ENCODE results near the gene SMIM12. TPM values are rescaled to one million over a fixed set of nuclear protein-coding genes. Genes with fewer than 3 reads are reported as not detected.
A peak's percentile ranks its signal among the peaks of the same experiment; 100 is the strongest.

Gene SMIM12, protein sequence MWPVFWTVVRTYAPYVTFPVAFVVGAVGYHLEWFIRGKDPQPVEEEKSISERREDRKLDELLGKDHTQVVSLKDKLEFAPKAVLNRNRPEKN
- total RNA-seq (2012; rRNA removed) = 33.0 and 41.9 TPM in 2 replicates

DNA sequence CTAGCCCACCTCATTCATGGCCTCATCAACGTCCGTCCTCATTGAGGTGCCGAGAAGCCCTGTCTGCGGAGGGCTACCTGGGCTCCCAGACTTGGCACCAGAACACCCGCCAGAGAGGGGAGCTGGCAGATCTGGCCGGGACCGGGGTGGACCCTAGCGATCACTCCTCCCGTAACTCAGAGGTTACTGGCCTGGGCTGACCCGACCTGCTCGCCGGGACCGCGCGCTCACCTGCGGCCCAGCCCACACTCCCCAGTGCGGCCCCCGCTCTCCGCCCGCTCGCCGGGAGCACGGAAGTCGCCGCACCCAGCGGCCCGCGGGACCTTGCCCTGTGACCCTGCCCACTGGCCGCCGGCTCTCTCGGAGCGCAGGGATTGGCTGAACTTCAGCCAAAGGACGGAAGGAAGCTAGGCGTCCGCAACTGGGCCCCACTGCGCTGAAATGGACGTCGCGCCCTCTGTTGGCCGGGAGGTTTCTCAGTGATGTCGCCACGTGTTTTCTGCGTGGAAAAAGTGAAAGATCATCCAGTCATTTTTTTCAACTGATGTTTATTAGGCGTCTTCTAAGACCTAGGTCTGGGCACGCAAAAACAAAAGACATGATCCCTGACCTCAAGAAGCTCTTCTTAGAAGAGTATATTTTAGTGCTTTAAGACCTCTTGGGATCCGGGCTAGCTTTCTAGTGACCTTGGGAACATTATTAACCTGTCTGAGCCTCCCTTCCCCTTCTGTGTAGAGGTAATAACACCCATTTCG is at the start of gene SMIM12:
SMIM12 (minus strand) TSS at position 304 of the 755 bp plus-strand sequence. CDS start 3,772 bp downstream, outside the sequence.
- Histone ChIP-seq H3K4me2 (ENCODE audit: low read length) (peak within 1 kb of the TSS; percentile 90), H3K4me3 (ENCODE audit: low read length) (peak within 1 kb of the TSS; percentile 92), H3K27me3 (ENCODE audit: control insufficient read depth, insufficient read depth, low read length) (peaks cover 10% of the 10 kb centered on the region), H3K36me3 (ENCODE audit: insufficient read depth, low read length) (peaks cover 12% of the 10 kb centered on the region), H3K9me3 (replicated peaks; ENCODE audit: low read length) (no peaks in the 10 kb centered on the region), H3K4me1 (ENCODE audit: control insufficient read depth, insufficient read depth, low read length) (peaks cover 8% of the 10 kb centered on the region), H3K9ac (ENCODE audit: low read depth, low read length) (peak within 1 kb of the TSS; percentile 97)

DNA sequence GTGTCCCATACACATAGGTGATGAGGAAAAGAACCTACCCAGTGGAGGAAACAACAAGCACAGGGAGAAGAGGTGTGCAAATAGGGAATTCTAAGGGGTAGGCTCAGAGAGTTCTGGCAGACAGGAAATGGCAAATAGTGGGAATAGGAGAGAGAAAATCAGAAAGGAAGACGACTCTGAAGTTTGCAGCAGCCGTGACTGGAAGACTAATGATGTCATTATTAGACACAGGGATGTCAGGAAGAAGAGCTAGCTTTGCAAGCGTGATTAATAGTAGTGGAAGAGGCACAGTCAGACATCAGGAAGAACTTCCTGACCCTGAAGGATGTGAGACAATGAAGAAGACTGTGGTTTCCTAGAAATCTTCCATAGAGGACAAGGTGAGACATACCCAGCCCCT is 48.8 kb upstream of the SMIM12 start:
- H3K27me3 ChIP-seq (ENCODE audit: control insufficient read depth, insufficient read depth, low read length) = peaks cover 8% of the 10 kb centered on the region
- no peaks in the 10 kb centered on the region for H3K9me3 ChIP-seq (replicated peaks; ENCODE audit: low read length)
- no peak overlapping the region for H3K4me2 ChIP-seq (ENCODE audit: low read length)
- no peak overlapping the region for H3K4me3 ChIP-seq (ENCODE audit: low read length)
- H3K9ac ChIP-seq (ENCODE audit: low read depth, low read length) = no peak overlapping the region
- H3K4me1 ChIP-seq (ENCODE audit: control insufficient read depth, insufficient read depth, low read length) = no peaks in the 10 kb centered on the region
- H3K36me3 ChIP-seq (ENCODE audit: insufficient read depth, low read length) = no peaks in the 10 kb centered on the region

DNA sequence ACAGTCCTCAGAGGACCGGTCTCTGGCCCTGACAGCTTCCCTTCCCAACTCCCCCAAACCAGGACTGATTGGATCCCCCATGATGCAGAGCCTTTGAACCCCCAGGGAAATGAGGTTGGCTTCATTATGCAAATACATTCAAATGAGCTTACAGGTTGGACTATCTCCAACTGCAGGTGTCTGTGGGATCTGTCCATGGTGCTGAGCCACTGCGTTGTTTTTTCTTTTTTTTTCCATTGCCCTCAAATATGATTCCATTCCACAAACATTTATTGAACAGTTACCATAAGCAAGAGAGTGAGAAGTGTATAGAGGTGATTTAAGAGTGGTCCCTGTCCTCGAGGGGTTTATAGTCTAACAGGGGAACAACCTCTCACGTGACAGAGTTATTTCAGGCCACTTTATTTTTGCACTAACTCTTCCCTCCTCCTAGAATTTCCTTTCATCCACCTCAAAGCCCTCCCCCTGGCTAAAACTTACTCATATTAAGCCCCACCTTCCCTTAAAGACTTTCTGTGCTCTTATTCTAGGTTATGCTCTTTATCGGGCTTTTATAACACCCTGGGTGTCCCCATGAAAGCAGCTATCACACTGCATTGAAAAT is 48.0 kb upstream of the SMIM12 start:
- Histone ChIP-seq H3K27me3 (ENCODE audit: control insufficient read depth, insufficient read depth, low read length) (peaks cover 12% of the 10 kb centered on the region), H3K9me3 (replicated peaks; ENCODE audit: low read length) (no peaks in the 10 kb centered on the region), H3K4me1 (ENCODE audit: control insufficient read depth, insufficient read depth, low read length) (no peaks in the 10 kb centered on the region), H3K4me3 (ENCODE audit: low read length) (no peak overlapping the region), H3K36me3 (ENCODE audit: insufficient read depth, low read length) (no peaks in the 10 kb centered on the region), H3K4me2 (ENCODE audit: low read length) (no peak overlapping the region), H3K9ac (ENCODE audit: low read depth, low read length) (no peak overlapping the region)

DNA sequence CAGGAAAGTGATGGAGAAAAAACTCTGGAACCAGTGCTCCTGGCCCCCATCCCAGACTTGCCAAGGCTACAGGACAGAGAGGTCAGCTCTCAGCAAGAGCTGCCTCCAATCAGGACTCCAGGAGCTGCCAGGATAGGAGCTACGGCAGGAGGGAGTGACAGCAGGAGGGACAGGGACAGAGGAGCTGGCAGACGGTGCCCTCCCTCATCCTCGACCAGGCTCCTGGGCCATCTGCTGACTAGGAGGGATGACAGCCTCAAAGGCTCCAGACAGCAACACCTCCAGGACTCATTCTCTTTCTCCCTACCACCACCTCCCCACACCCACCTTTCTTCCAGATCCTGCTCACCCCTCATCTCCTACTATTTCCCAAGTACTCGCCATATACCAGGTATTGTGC is 47.2 kb upstream of the SMIM12 start:
- Histone ChIP-seq H3K4me3 (ENCODE audit: low read length) (no peak overlapping the region), H3K9me3 (replicated peaks; ENCODE audit: low read length) (no peaks in the 10 kb centered on the region), H3K36me3 (ENCODE audit: insufficient read depth, low read length) (no peaks in the 10 kb centered on the region), H3K4me2 (ENCODE audit: low read length) (no peak overlapping the region), H3K27me3 (ENCODE audit: control insufficient read depth, insufficient read depth, low read length) (peaks cover 16% of the 10 kb centered on the region), H3K9ac (ENCODE audit: low read depth, low read length) (no peak overlapping the region), H3K4me1 (ENCODE audit: control insufficient read depth, insufficient read depth, low read length) (no peaks in the 10 kb centered on the region)

DNA sequence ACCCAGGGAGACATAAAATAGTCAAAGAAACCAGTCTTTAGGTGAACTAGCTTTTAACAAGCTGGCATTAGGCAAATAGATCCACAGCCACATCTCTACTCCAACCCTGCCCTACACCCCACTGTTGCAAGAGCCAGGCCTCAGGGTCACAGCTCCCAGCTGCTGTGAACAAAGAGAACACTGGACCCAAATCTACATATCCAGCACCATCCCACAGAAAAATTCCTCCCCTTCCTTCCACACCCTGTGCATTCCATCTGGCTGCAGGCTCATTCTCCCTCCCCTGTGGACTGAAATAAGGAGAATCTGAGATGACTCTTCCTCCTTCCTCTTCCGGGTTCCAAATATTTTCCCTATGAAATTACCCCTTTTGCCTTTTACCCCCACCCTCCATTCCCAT is 46.7 kb upstream of the SMIM12 start:
- Histone ChIP-seq H3K4me3 (ENCODE audit: low read length) (no peak overlapping the region), H3K36me3 (ENCODE audit: insufficient read depth, low read length) (no peaks in the 10 kb centered on the region), H3K4me1 (ENCODE audit: control insufficient read depth, insufficient read depth, low read length) (no peaks in the 10 kb centered on the region), H3K4me2 (ENCODE audit: low read length) (no peak overlapping the region), H3K27me3 (ENCODE audit: control insufficient read depth, insufficient read depth, low read length) (peaks cover 17% of the 10 kb centered on the region), H3K9me3 (replicated peaks; ENCODE audit: low read length) (no peaks in the 10 kb centered on the region), H3K9ac (ENCODE audit: low read depth, low read length) (no peak overlapping the region)

DNA sequence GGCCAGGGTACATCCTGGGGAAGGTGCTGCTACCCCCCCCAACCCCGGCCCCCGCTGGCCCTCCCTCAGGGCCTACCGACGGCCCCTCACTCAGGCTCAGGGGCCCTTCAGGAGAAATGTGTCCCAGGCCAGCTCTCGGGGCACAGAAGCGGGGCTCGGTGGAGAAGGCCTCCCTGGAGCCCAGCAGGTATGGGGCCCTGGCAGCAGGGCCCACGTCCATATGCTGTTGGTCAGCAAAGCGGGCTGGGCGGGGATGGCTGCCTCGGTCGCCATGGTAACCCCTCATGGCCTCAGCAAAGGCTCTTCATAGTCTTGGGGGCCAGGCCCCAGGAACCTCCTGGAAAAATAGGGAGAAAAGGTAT is 45.5 kb upstream of the SMIM12 start:
- H3K9me3 ChIP-seq (replicated peaks; ENCODE audit: low read length) = no peaks in the 10 kb centered on the region
- no peak overlapping the region for H3K4me2 ChIP-seq (ENCODE audit: low read length)
- H3K4me1 ChIP-seq (ENCODE audit: control insufficient read depth, insufficient read depth, low read length) = no peaks in the 10 kb centered on the region
- H3K36me3 ChIP-seq (ENCODE audit: insufficient read depth, low read length) = no peaks in the 10 kb centered on the region
- no peak overlapping the region for H3K9ac ChIP-seq (ENCODE audit: low read depth, low read length)
- H3K27me3 ChIP-seq (ENCODE audit: control insufficient read depth, insufficient read depth, low read length) = peaks cover 16% of the 10 kb centered on the region
- H3K4me3 ChIP-seq (ENCODE audit: low read length) = no peak overlapping the region

DNA sequence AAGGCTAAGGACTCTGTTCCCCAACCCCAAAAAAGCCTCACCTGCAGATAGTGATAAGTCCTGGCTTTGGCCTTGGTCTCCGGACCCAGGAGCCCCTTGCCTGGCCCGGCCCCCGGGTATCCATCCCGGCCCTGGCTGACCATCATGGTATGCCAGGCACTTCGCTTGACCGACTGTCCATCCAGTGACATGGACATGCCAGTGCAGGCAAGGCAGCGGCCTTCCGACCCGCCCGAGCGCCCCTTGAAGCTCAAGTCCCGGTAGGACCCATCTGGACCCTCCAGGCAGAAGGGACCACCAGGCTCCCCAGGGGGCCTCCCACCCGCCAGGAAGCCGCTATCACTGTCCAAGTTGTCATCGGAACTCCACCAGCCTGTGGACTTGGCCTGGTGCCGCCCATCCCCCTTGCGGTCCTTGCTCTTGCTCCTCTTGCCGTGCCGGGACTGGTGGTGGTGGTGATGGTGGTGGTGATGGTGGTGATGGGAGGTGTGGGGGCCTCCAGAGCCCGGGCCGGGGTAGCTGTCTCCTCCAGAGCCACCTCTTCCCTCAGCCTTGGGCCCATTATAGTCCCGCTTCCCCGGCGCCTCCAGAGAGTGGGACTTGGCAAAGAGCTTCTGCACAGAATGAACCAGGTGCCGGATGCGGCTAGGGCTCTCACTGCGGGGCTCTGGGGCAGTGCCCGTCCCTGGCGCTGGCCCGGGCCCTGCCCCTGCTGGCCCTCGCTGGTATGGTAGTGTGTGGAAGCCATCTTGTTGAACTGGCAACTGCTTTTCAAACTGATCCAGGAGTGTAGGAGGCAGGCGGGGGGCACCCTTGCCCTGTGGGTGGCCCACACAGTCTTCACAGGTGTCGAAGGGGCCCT is 44.9 kb upstream of the SMIM12 start:
- no peak overlapping the region for H3K4me2 ChIP-seq (ENCODE audit: low read length)
- no peaks in the 10 kb centered on the region for H3K36me3 ChIP-seq (ENCODE audit: insufficient read depth, low read length)
- H3K9ac ChIP-seq (ENCODE audit: low read depth, low read length) = no peak overlapping the region
- peaks cover 16% of the 10 kb centered on the region for H3K27me3 ChIP-seq (ENCODE audit: control insufficient read depth, insufficient read depth, low read length)
- no peak overlapping the region for H3K4me3 ChIP-seq (ENCODE audit: low read length)
- H3K4me1 ChIP-seq (ENCODE audit: control insufficient read depth, insufficient read depth, low read length) = no peaks in the 10 kb centered on the region
- no peaks in the 10 kb centered on the region for H3K9me3 ChIP-seq (replicated peaks; ENCODE audit: low read length)

DNA sequence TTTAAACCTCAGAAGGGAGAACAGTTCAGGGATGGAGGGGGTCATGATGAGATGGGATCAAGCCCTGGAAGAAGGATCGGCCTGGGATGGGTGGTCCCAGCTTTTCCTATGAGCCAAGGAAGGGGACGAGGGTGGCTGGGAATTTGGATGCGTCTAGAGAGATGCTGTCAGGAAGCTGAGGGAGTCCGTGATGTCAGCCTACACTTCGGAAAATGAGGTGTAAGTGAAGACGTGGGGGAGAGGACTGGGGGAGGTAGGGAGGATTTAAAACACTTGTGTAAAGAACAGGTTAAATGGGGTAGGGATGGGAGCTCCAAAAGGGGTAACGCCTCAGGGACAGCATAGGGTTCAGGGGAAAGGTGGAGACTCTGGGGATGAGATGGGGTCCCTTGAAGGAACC is 42.4 kb upstream of the SMIM12 start:
- no peak overlapping the region for H3K9ac ChIP-seq (ENCODE audit: low read depth, low read length)
- peaks cover 16% of the 10 kb centered on the region for H3K27me3 ChIP-seq (ENCODE audit: control insufficient read depth, insufficient read depth, low read length)
- H3K4me3 ChIP-seq (ENCODE audit: low read length) = no peak overlapping the region
- no peaks in the 10 kb centered on the region for H3K9me3 ChIP-seq (replicated peaks; ENCODE audit: low read length)
- H3K4me2 ChIP-seq (ENCODE audit: low read length) = no peak overlapping the region
- no peaks in the 10 kb centered on the region for H3K4me1 ChIP-seq (ENCODE audit: control insufficient read depth, insufficient read depth, low read length)
- no peaks in the 10 kb centered on the region for H3K36me3 ChIP-seq (ENCODE audit: insufficient read depth, low read length)

DNA sequence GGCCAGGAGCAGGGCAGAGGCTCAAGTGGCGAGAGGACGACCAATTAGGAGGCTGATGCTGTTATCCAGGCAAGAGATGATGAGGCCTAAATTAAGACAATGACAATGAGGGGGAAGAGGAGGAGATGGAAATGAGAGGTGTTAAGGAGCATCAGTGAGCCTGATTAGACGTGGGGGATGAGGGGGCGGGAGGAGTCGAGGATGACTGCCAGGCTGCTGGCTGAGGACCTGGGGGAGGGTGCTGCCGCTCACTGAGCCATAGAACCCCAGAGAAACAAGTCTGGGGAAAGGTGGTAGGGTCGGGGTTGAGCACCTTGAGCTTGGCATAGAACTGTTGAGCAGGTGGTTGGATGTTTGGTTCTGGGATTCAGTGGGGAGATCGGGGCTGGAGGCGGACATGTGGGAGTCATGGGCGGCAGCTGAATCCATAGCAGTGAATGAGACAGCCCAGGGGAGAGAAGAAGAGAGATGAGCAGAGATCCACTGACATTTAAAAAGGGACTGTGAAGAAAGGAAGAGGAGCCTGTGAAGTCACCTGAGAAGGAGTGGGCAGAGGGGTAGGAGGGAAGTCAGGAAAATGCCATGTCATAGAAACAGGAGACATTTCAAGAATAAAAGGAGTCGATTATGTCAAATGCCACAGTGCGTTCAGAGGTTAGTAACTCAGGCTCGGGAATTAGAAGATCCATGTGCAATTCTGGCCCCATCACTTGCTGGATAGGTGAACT is 41.4 kb upstream of the SMIM12 start:
- no peaks in the 10 kb centered on the region for H3K36me3 ChIP-seq (ENCODE audit: insufficient read depth, low read length)
- H3K9me3 ChIP-seq (replicated peaks; ENCODE audit: low read length) = no peaks in the 10 kb centered on the region
- no peak overlapping the region for H3K9ac ChIP-seq (ENCODE audit: low read depth, low read length)
- H3K4me1 ChIP-seq (ENCODE audit: control insufficient read depth, insufficient read depth, low read length) = no peaks in the 10 kb centered on the region
- H3K4me3 ChIP-seq (ENCODE audit: low read length) = no peak overlapping the region
- peaks cover 16% of the 10 kb centered on the region for H3K27me3 ChIP-seq (ENCODE audit: control insufficient read depth, insufficient read depth, low read length)
- no peak overlapping the region for H3K4me2 ChIP-seq (ENCODE audit: low read length)

DNA sequence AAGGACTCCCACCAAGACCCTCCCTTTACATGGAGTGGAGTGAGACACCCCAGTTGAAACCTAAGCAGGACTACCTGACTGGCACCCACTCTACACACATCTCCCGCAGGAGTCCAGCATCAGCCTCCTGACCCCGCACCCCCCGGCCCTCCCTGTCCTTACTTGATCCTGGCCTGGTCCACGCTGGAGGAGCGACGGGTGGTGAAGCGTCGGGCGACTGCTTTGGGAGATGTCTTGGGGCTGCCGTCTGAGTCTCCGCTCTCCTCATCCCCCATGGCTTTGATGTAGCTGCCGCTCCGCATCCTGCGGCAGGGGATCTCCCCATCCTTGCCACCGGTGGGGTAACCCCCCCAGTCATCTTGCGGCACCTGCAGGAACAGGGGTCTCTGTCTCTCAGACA is 40.4 kb upstream of the SMIM12 start:
- H3K9me3 ChIP-seq (replicated peaks; ENCODE audit: low read length) = no peaks in the 10 kb centered on the region
- no peaks in the 10 kb centered on the region for H3K4me1 ChIP-seq (ENCODE audit: control insufficient read depth, insufficient read depth, low read length)
- no peaks in the 10 kb centered on the region for H3K36me3 ChIP-seq (ENCODE audit: insufficient read depth, low read length)
- peaks cover 16% of the 10 kb centered on the region for H3K27me3 ChIP-seq (ENCODE audit: control insufficient read depth, insufficient read depth, low read length)
- no peak overlapping the region for H3K4me3 ChIP-seq (ENCODE audit: low read length)
- H3K4me2 ChIP-seq (ENCODE audit: low read length) = no peak overlapping the region
- H3K9ac ChIP-seq (ENCODE audit: low read depth, low read length) = no peak overlapping the region

DNA sequence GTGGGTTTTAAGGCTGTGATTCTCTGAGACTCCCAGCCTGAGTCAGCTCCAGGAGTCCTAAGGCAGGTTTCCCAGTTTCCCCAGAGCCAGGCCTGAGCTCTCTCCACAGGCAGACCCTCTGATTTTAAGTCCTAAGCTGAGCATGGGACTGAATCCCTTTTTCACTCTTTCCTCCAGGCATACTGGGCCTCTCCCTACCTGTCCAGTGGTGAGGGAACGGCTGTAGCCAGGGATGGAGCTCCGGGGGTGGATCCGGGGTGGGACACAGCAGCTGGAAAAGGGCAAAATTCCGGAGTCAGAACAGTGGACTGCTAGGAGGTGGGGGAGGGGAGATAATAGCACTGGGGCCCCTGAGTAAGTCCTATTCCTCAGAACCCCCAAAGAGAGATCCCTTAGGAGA is 39.9 kb upstream of the SMIM12 start:
- Histone ChIP-seq H3K4me2 (ENCODE audit: low read length) (no peak overlapping the region), H3K36me3 (ENCODE audit: insufficient read depth, low read length) (no peaks in the 10 kb centered on the region), H3K4me1 (ENCODE audit: control insufficient read depth, insufficient read depth, low read length) (no peaks in the 10 kb centered on the region), H3K9ac (ENCODE audit: low read depth, low read length) (no peak overlapping the region), H3K27me3 (ENCODE audit: control insufficient read depth, insufficient read depth, low read length) (peaks cover 16% of the 10 kb centered on the region), H3K9me3 (replicated peaks; ENCODE audit: low read length) (no peaks in the 10 kb centered on the region), H3K4me3 (ENCODE audit: low read length) (no peak overlapping the region)
